Activated naive CD4-positive, alpha-beta T cell treated with anti-CD3 and anti-CD28 coated beads for 36 hours (primary cell): ENCODE measurements around the gene ZNF428. TPM values are rescaled to one million over a fixed set of nuclear protein-coding genes. Genes with fewer than 3 reads are reported as not detected.
"Not testable (repeated sequence)": the region's sequence is repeated elsewhere in the genome, so short reads cannot be mapped to it uniquely, and the experiment has no call there.

Experiments
- CTCF ChIA-PET: fragments of 350-600 bp; sonication (Branson Sonifier 250); formaldehyde crosslinking; loops from one replicate; lab custom pipeline; 2021; ENCODE audit warnings: antibody characterized with exemption; lab: Charles Lee
- DNase-seq: peaks from one replicate; pipeline ENCODE4 v3.0.0-alpha.2; 2020
- H3K27ac Mint-ChIP-seq: one replicate; pipeline ENCODE4 v1.8.0; 2021; ENCODE audit warnings: mild to moderate bottlenecking, mixed read lengths
- H3K27me3 Mint-ChIP-seq: one replicate; pipeline ENCODE4 v1.8.0; 2021; ENCODE audit warnings: low read depth, mixed read lengths
- H3K36me3 Mint-ChIP-seq: one replicate; pipeline ENCODE4 v1.8.0; 2021; ENCODE audit warnings: low read depth, mixed read lengths
- H3K4me1 Mint-ChIP-seq: one replicate; pipeline ENCODE4 v1.8.0; 2021; ENCODE audit warnings: low read depth, mixed read lengths
- H3K4me3 Mint-ChIP-seq: one replicate; pipeline ENCODE4 v1.8.0; 2021; ENCODE audit warnings: mild to moderate bottlenecking, moderate library complexity, mixed read lengths
- H3K9me3 Mint-ChIP-seq: one replicate; pipeline ENCODE4 v1.8.0; 2021; ENCODE audit warnings: mixed read lengths
- intact Hi-C: fragments of 100-400 bp; cut with micrococcal nuclease; formaldehyde crosslinking; loops from one replicate; pipeline ENCODE4 v1.15.1; 2023
- total RNA-seq, 2 experiments: library from RNA; stranded (reverse); gene quantifications; one replicate each; pipeline ENCODE4 v1.2.3, GENCODE V29; 2021

The ZNF428 gene
- total RNA-seq, 2 experiments from 2014 or later: 11.4 to 11.8 TPM

DNA sequence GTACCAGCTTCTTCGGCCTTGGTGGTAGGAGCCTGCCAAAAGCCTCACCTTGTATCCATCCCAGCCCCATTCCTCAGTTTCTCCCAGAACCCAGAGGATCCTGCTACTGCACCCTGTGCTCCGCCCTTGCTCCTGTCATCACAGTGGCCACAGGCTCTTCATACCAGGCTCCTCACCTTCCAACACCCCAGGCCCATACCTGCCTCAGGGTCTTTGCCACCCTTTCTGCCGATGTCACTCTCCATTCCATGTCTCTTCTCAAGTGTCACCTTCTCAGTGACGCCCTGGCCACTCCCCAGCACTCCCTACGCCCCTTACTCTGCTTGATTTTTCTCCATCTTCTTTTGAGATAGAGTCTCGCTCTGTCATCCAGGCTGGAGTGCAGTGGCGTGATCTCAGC, 9.6 kb downstream of the ZNF428 start:
- no peaks in the 10 kb centered on the region for H3K27me3 Mint-ChIP-seq
- H3K4me3 Mint-ChIP-seq: no peak overlapping the region
- no peak for DNase-seq
- CTCF ChIA-PET: no interaction called here
- peaks cover 9% of the 10 kb centered on the region for H3K36me3 Mint-ChIP-seq
- no peak overlapping the region for H3K27ac Mint-ChIP-seq
- H3K4me1 Mint-ChIP-seq: peaks cover 7% of the 10 kb centered on the region
- intact Hi-C loops: no loop called here
- no peaks in the 10 kb centered on the region for H3K9me3 Mint-ChIP-seq

DNA sequence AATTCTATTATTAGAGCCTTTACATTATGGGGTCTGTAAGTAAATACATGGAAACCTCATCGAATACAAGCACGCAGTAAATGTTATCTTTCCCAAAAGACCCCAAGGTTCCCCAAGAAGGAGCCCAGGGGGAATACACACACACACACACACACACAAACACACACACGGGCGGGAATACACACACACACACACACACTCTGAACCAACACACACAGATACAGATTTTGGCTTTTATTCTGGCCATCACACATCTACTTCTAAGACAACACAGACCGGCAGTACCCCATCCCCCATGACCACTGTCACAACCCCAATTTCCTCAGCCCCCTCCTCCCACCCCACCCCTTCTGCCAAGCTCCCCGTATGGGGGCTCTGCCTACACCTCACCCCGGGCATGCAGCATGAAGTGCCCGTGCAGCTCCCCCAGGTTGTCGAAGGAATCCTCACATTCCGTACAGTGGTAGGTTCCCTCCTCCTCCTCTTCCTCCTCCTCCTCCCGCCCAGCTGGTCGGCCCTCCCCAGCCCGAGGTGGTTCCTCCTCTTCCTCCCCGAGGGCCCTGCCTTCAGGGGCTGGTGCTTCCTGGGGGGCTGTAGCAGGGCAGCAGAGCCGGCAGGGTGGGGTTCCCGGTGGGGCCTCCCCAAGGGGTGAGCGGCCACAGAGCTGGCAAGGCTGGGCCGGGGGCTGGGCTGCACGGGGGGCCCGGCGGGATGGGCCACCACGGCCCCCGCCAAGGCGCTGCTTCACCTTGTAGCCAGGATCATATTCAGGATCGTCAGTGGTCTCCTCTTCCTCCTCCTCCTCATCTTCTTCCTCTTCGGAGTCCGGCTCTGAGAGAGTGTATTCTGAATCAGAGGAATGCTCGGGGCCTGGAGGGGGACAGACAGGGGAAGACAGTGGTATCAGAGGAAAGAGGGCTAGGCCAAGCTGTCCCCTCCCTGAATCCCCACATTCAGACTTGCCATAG, 11.9 kb downstream of the ZNF428 start:
- no peaks in the 10 kb centered on the region for H3K27me3 Mint-ChIP-seq
- CTCF ChIA-PET: no interaction called here
- no peak overlapping the region for H3K27ac Mint-ChIP-seq
- intact Hi-C loops: no loop called here
- DNase-seq: no peak
- H3K4me3 Mint-ChIP-seq: no peak overlapping the region
- peaks cover 5% of the 10 kb centered on the region for H3K4me1 Mint-ChIP-seq
- H3K9me3 Mint-ChIP-seq: no peaks in the 10 kb centered on the region
- H3K36me3 Mint-ChIP-seq: peaks cover 9% of the 10 kb centered on the region

DNA sequence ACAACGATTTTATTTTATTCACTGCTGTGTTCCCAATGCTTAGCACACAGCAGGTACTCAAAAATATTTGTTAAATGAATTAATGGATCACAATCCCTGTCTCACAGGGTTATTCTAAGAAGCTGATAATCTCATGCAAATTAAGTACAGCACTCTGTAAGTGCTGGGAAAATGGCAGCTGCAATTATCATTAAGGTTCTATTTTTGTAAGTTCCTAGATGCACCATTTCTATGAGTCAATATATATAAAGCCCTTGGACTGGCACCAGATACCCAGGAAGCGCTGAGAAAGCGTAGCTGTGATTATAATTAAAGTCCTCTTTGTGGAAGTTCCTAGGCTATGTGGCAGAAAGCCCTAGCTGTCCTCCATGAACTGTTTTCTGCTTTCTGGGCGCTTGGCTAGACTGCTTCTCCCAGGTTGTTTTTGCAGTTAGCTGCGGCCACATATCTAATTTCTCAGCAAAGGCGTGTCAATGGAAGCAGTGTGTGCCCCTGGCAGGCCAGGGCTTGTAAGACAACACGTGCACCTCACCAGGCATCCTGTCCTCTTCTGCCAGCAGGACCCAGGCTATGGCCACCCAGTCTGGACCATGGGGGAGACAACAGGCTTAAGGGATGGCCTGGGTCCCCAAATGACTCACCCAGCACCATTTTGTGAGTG, 12.7 kb downstream of the ZNF428 start:
- H3K36me3 Mint-ChIP-seq: peaks cover 5% of the 10 kb centered on the region
- H3K27ac Mint-ChIP-seq: no peak overlapping the region
- intact Hi-C loops: no loop called here

DNA sequence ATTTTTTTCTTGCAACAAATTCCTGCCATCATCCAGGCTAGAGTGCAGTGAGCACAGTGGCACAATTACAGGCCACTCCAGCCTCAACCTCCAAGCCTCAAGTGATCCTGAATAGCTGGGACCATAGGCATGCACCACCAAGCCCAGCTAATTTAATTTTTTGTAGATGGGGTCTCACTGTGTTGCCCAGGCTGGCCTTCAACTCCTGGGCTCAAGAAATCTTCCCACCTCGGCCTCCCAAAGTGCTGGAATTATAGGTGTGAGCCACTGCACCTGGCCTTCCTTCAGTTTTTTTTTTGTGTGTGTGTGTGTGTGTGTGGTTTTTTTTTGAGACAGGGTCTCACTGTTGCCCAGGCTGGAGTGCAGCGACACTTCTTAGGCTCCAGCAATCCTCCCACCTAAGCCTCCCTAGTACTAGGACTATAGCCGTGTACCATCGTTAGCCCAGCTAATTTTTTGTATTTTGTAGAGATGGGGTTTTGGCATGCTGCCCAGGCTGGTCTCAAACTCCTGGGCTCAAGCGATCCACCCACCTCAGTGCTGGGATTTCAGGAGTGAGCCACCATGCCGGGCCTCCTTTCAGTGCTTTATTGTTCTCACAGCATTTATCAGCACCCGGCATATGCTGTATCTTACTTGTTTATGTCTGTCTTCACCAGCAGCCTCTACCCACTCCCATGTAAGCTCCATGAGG, 13.4 kb downstream of the ZNF428 start:
- intact Hi-C loops: no loop called here
- Mint-ChIP-seq H3K36me3 (peaks cover 6% of the 10 kb centered on the region), H3K27ac (peak overlapping the region; percentile 32), H3K4me3 (no peak overlapping the region), H3K9me3 (no peaks in the 10 kb centered on the region), H3K4me1 (peaks cover 2% of the 10 kb centered on the region), H3K27me3 (no peaks in the 10 kb centered on the region)
- CTCF ChIA-PET: interaction anchor here (0.6 to 2.0 kb wide), 4 partner anchors 9 to 203 kb away, joined by 3 to 9 read pairs (median 4); no protein-coding TSS in a partner anchor
- DNase-seq: no peak

More for the DNA sequence above, 12.7 kb downstream of the ZNF428 start:
- no peaks in the 10 kb centered on the region for H3K27me3 Mint-ChIP-seq
- DNase-seq: no peak
- peaks cover 2% of the 10 kb centered on the region for H3K4me1 Mint-ChIP-seq
- no peaks in the 10 kb centered on the region for H3K9me3 Mint-ChIP-seq
- no peak overlapping the region for H3K4me3 Mint-ChIP-seq
- CTCF ChIA-PET: interaction anchor here (1.8 kb wide), 1 partner anchor 9 kb away, joined by 4 read pairs; no protein-coding TSS in a partner anchor

DNA sequence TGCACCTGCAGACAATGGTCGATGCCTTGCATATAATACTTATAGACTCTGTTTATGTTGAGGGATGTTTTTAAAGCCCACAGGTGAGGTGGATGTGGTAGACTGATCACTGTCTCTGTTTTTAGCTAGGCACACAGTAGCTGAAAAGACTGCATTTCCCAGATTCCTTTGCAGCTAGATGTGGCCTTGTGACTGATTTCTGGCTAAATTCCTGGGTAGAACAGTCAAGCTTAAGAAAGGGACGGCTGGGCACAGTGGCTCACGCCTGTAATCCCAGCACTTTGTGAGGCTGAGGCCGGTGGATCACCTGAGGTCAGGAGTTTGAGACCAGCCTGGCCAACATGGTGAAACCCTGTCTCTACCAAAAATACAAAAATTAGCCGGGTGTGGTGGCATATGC, 19.1 kb downstream of the ZNF428 start:
- intact Hi-C loops, H3K27ac Mint-ChIP-seq: not testable (repeated sequence)
- peaks cover 16% of the 10 kb centered on the region for H3K4me1 Mint-ChIP-seq

DNA sequence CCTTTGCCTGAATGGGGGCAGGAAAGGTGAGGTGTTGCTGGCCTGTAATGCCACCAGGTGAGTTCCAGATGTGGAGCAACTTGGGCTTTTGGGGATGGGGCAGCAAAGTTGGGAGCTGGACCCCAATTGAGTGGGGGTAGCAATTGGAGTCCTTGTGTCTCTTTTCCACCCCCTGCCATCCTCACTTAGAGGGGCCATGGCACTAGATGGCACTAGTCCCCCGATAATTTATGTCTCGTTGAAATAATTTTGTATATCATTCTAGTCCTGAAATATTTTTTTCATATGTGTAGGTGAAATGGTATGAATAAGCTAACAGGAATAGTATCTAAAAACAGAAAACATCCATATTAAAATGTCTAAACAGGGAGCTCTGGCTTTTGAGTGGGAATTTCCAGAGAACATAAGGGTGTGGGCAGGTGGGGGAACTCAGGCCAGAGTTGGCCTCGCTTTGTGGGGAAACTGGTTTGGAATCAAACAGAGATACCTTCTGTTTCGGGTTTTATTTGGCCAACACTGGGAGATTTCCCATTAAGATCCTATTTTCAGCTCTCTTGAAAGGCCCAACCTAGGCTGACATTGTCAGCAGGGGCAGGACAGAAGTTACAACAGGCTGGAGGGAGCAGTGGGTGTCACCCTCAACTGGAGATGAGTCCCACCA, 19.7 kb downstream of the ZNF428 start:
- CTCF ChIA-PET: interaction anchor here (0.7 to 1.0 kb wide), 2 partner anchors 153 kb away, joined by 3 read pairs; no protein-coding TSS in a partner anchor
- Mint-ChIP-seq H3K27ac (no peak overlapping the region), H3K4me3 (no peak overlapping the region), H3K4me1 (peaks cover 16% of the 10 kb centered on the region), H3K27me3 (no peaks in the 10 kb centered on the region), H3K36me3 (peaks cover 2% of the 10 kb centered on the region), H3K9me3 (no peaks in the 10 kb centered on the region)
- no peak for DNase-seq
- intact Hi-C loops: no loop called here

More for the DNA sequence above, 19.1 kb downstream of the ZNF428 start:
- H3K27me3 Mint-ChIP-seq, H3K36me3 Mint-ChIP-seq, H3K4me3 Mint-ChIP-seq, H3K9me3 Mint-ChIP-seq, DNase-seq: not testable (repeated sequence)
- CTCF ChIA-PET: interaction anchor here (1.0 kb wide), 1 partner anchor 153 kb away, joined by 3 read pairs; no protein-coding TSS in a partner anchor

DNA sequence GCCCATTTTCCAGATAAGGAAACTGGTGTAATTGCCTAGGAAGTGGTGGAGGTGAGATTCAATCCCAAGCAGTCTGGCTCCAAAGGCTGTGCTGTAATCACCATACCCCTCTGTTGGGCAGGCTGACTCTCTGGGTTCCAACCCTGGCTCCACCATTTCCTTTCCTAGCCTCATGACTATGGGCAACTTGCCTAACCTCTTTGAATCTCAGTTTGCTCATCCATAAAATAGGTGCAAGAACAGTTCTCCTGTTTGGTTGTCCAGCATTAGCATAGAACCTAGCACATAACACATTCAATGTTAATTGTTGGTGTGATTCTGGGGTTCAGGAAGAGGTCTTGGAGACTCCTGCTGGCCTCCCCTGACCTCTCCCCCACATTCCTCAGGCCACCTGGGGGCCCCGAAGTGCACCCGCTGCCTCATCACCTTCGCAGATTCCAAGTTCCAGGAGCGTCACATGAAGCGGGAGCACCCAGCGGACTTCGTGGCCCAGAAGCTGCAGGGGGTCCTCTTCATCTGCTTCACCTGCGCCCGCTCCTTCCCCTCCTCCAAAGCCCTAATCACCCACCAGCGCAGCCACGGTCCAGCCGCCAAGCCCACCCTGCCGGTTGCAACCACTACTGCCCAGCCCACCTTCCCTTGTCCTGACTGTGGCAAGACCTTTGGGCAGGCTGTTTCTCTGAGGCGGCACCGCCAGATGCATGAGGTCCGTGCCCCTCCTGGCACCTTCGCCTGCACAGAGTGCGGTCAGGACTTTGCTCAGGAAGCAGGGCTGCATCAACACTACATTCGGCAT, 20.8 kb downstream of the ZNF428 start:
- Mint-ChIP-seq H3K36me3 (peaks cover 4% of the 10 kb centered on the region), H3K4me3 (no peak overlapping the region), H3K4me1 (peaks cover 22% of the 10 kb centered on the region), H3K27ac (no peak overlapping the region), H3K9me3 (no peaks in the 10 kb centered on the region), H3K27me3 (no peaks in the 10 kb centered on the region)
- intact Hi-C loops: no loop called here
- CTCF ChIA-PET: interaction anchor here (0.7 kb wide), 1 partner anchor 152 kb away, joined by 3 read pairs; no protein-coding TSS in a partner anchor
- no peak for DNase-seq

DNA sequence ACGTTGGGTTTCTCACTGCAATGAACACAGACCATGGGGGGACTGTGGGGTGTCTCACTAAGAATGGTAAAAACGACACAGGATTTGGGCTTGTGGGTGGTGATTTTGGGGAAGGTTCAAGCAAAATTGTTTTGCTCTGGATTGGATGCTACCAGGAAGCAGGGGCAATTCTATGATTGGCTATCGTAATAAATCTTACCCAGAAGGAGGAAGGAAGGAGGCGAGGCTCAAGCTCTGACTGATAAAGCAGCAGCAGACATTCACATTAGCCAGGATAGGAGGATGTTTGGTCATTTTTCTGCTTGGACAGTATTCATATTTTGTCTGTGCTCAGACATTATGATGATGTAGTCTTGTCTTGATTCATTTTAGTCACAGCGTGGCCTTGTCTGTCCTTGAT, 21.6 kb downstream of the ZNF428 start:
- Mint-ChIP-seq H3K9me3 (no peaks in the 10 kb centered on the region), H3K4me3 (peak overlapping the region; percentile 93), H3K36me3 (peaks cover 8% of the 10 kb centered on the region), H3K27ac (peak overlapping the region; percentile 97), H3K27me3 (no peaks in the 10 kb centered on the region), H3K4me1 (peaks cover 27% of the 10 kb centered on the region)
- no peak for DNase-seq
- intact Hi-C loops: no loop called here
- CTCF ChIA-PET: interaction anchor here (0.7 to 5.8 kb wide), 2 partner anchors 43 to 71 kb away, joined by 3 to 95 read pairs; no protein-coding TSS in a partner anchor

DNA sequence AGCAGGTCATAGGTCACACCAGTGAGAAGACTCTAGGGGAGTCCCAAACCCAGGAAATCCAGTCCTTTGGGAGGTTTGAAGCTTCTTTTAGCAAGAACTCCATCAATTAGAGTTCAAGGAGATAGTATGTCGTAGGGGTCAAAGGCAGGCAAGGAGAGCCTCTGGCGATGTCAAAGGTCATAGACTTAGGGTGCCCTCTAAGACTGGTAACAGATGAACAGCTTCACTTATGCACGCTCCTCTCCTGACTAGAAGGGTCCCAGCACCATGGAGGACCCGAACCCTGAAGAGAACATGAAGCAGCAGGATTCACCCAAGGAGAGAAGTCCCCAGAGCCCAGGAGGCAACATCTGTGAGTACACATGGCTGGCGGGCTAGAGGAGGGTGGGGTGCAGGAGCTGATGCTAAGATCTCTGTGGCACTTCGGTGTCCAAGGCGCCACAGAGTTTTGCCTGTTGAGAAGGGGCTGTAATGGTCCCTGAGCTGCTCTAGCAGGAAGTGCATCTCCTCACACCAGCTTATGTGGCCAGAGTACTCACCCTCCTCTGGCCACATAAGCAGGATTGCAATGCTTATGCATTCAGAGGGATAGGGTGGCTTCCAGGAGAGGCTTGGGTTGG, 22.5 kb downstream of the ZNF428 start:
- DNase-seq: peak; percentile 12
- Mint-ChIP-seq H3K4me3 (peak overlapping the region; percentile 93), H3K36me3 (peaks cover 11% of the 10 kb centered on the region), H3K9me3 (no peaks in the 10 kb centered on the region), H3K27me3 (no peaks in the 10 kb centered on the region), H3K4me1 (peaks cover 29% of the 10 kb centered on the region), H3K27ac (peak overlapping the region; percentile 97)
- intact Hi-C loops: loop anchor here (1.0 kb wide), 11 partner anchors 22 to 188 kb away; partner anchors contain the start of genes PHLDB3, PINLYP, SMG9 and XRCC1
- CTCF ChIA-PET: interaction anchor here (0.7 to 5.8 kb wide), 5 partner anchors 32 to 150 kb away, joined by 3 to 95 read pairs (median 5); no protein-coding TSS in a partner anchor

DNA sequence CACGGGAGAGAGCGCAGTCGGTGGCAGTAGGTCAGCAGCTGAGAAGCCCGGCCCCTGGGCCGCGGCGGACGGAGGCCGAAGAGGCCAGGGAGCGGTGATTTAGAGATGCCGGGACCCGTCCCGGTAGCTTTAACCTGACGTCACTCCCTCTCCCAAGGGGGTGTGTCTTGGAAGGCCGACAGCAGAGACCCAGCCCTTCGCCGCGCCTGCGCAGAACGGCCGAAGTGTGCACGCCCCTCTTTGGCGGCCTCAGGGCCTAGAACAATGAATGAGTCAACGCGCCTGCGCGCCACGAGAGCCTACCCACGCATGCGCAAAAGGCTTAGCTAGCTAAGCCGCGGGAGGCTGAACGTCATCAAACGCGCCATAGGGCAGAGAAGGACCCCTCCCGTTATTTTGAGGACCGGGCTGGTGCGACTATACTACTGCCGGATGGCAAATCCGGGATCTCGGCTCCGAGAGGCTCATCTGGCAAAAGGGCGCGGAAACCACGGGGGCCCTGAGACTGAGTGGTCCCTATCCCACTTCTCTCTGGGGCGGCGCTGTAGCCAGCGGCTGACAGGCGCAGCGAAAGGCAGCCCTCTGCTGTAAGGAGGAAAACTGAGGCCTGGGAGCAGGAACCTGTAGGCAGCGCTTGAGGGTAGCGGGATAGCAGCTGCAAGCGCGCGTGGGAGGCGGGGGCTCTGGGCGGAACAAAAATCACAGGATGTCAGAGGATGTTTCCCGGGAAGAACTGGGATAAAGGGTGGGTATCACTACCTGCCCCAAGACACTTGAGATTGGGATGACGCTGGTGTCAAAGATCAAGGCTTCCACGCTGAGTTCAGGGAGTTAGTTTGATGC, 23.2 kb downstream of the ZNF428 start, which contains the start of the genes IRGQ and ZNF576:
TSS of gene IRGQ (minus strand) at position 136 of the 843 bp plus-strand sequence. CDS start 796 bp downstream, outside the sequence.
TSS of gene ZNF576 (plus strand) at position 597 of the 843 bp plus-strand sequence. CDS start 514 bp downstream, outside the sequence.
- Mint-ChIP-seq H3K27me3 (no peaks in the 10 kb centered on the region), H3K4me1 (peaks cover 29% of the 10 kb centered on the region), H3K9me3 (no peaks in the 10 kb centered on the region), H3K4me3 (peak within 1 kb of the TSS; percentile 93), H3K36me3 (peaks cover 10% of the 10 kb centered on the region), H3K27ac (peak within 1 kb of the TSS; percentile 97)
- intact Hi-C loops: loop anchor here (1.0 kb wide), 11 partner anchors 21 to 189 kb away; partner anchors contain the start of genes PHLDB3, PINLYP, SMG9 and XRCC1
- peak; percentile 100 for DNase-seq
- CTCF ChIA-PET: interaction anchor here (0.7 to 5.8 kb wide), 9 partner anchors 25 to 214 kb away, joined by 3 to 95 read pairs (median 7); no protein-coding TSS in a partner anchor
